IMR-90 (cell line): ENCODE data around the gene CEACAM21.

Experiments
- CEBPB ChIP-seq: IDR thresholded peaks from 2 replicates; pipeline ENCODE4 v1.6.1; 2012; ENCODE audit warnings: low read depth, low read length, improper control_type of control experiment
- CTCF ChIP-seq: conservative IDR thresholded peaks from 2 replicates; pipeline ENCODE4 v1.5.1; 2012; ENCODE audit warnings: mild to moderate bottlenecking, low read depth, low read length, improper control_type of control experiment
- ELK1 ChIP-seq: fragments of 150-350 bp; IDR thresholded peaks from 2 replicates; pipeline ENCODE4 v1.6.1; 2016; ENCODE audit warnings: low read depth, mild to moderate bottlenecking, low read length, moderate library complexity, borderline replicate concordance
- MAFK ChIP-seq: IDR thresholded peaks from 2 replicates; pipeline ENCODE4 v1.6.1; 2012; ENCODE audit warnings: low read depth, low read length, improper control_type of control experiment
- MXI1 ChIP-seq: IDR thresholded peaks from 2 replicates; pipeline ENCODE4 v1.6.1; 2012; ENCODE audit warnings: low read depth, mild to moderate bottlenecking, low read length, moderate library complexity, borderline replicate concordance
- POLR2A ChIP-seq: IDR thresholded peaks from 2 replicates; pipeline ENCODE4 v1.6.1; 2012; ENCODE audit warnings: mild to moderate bottlenecking, low read depth, low read length
- RCOR1 ChIP-seq: IDR thresholded peaks from 2 replicates; pipeline ENCODE4 v1.6.1; 2012; ENCODE audit warnings: mild to moderate bottlenecking, low read length, improper control_type of control experiment; ENCODE audit not compliant: insufficient replicate concordance
- SMC3 ChIP-seq: fragments of 150-350 bp; IDR thresholded peaks from 2 replicates; pipeline ENCODE4 v1.6.1; 2016; ENCODE audit warnings: low read depth, mild to moderate bottlenecking, antibody characterized with exemption, low read length, moderate library complexity
- USF2 ChIP-seq: fragments of 150-350 bp; IDR thresholded peaks from 2 replicates; pipeline ENCODE4 v1.6.1; 2017; ENCODE audit warnings: mild to moderate bottlenecking, antibody characterized with exemption, low read length, low read depth

- TF ChIP-seq CTCF (no peak), RCOR1 (no peak), SMC3 (no peak), CEBPB (no peak), POLR2A (no peak), MAFK (no peak), ELK1 (no peak), MXI1 (no peak), USF2 (no peak)
Measured at GRCh38 chr19:41610789-41611188, 34.8 kb downstream of the CEACAM21 start.
